KOPT-K1 (cell line): ENCODE results near the gene FNDC5.

Source experiments
- H3K27ac ChIP-seq: fragments of 200-600 bp; sonication (generic); 2 replicates; pipeline ENCODE4 v1.5.1; 2016; ENCODE audit warnings: antibody characterized with exemption, mild to moderate bottlenecking, low read depth, low read length; ENCODE audit not compliant: poor library complexity, severe bottlenecking
- H3K36me3 ChIP-seq: fragments of 200-600 bp; sonication (generic); 2 replicates; pipeline ENCODE4 v1.5.1; 2017; ENCODE audit warnings: antibody characterized with exemption, mild to moderate bottlenecking, low read length, moderate library complexity; ENCODE audit not compliant: insufficient read depth
- H3K9me3 ChIP-seq: fragments of 200-600 bp; sonication (generic); 2 replicates; pipeline ENCODE4 v1.5.1; 2017; ENCODE audit warnings: antibody characterized with exemption, low read length, mild to moderate bottlenecking; ENCODE audit not compliant: insufficient read depth, poor library complexity, severe bottlenecking

Gene FNDC5

GRCh38 chr1:32900956-32901822, 30.5 kb upstream of the FNDC5 start, which contains the start of gene TMEM54:
Gene TMEM54 (minus strand): TSS chr1:32901389. CDS start chr1:32901238, 151 bp downstream.
- no peaks in the 10 kb centered on the region for H3K36me3 ChIP-seq
- H3K27ac ChIP-seq, result no peak within 1 kb of the TSS
- H3K9me3 ChIP-seq, result no peaks in the 10 kb centered on the region

- H3K9me3 ChIP-seq, result no peaks in the 10 kb centered on the region
- H3K36me3 ChIP-seq, result no peaks in the 10 kb centered on the region
- H3K27ac ChIP-seq, result no peak overlapping the region
Measured at GRCh38 chr1:32900371-32900955, 29.8 kb upstream of the FNDC5 start.

GRCh38 chr1:32899586-32900296, 29.0 kb upstream of the FNDC5 start:
- no peaks in the 10 kb centered on the region for H3K9me3 ChIP-seq
- no peak overlapping the region for H3K27ac ChIP-seq

GRCh38 chr1:32898958-32899357, 28.2 kb upstream of the FNDC5 start:
- Histone ChIP-seq H3K27ac (no peak overlapping the region), H3K9me3 (no peaks in the 10 kb centered on the region), H3K36me3 (no peaks in the 10 kb centered on the region)

More at GRCh38 chr1:32899586-32900296, 29.0 kb upstream of the FNDC5 start:
- no peaks in the 10 kb centered on the region for H3K36me3 ChIP-seq

- Histone ChIP-seq H3K27ac (no peak overlapping the region), H3K36me3 (no peaks in the 10 kb centered on the region), H3K9me3 (no peaks in the 10 kb centered on the region)
Measured at GRCh38 chr1:32898056-32898455, 27.3 kb upstream of the FNDC5 start.

GRCh38 chr1:32897082-32898049, 26.7 kb upstream of the FNDC5 start:
- no peaks in the 10 kb centered on the region for H3K9me3 ChIP-seq
- H3K27ac ChIP-seq, result no peak overlapping the region
- H3K36me3 ChIP-seq, result no peaks in the 10 kb centered on the region

- Histone ChIP-seq H3K27ac (no peak overlapping the region), H3K9me3 (no peaks in the 10 kb centered on the region), H3K36me3 (no peaks in the 10 kb centered on the region)
Measured at GRCh38 chr1:32896451-32896850, 25.7 kb upstream of the FNDC5 start.

GRCh38 chr1:32895325-32896215, 24.9 kb upstream of the FNDC5 start:
- H3K27ac ChIP-seq, result no peak overlapping the region
- no peaks in the 10 kb centered on the region for H3K9me3 ChIP-seq
- no peaks in the 10 kb centered on the region for H3K36me3 ChIP-seq

GRCh38 chr1:32894681-32895080, 24.0 kb upstream of the FNDC5 start:
- Histone ChIP-seq H3K27ac (no peak overlapping the region), H3K9me3 (no peaks in the 10 kb centered on the region), H3K36me3 (no peaks in the 10 kb centered on the region)

- Histone ChIP-seq H3K9me3 (no peaks in the 10 kb centered on the region), H3K27ac (no peak overlapping the region), H3K36me3 (no peaks in the 10 kb centered on the region)
Measured at GRCh38 chr1:32894019-32894600, 23.4 kb upstream of the FNDC5 start.

GRCh38 chr1:32893198-32894018, 22.7 kb upstream of the FNDC5 start:
- Histone ChIP-seq H3K9me3 (no peaks in the 10 kb centered on the region), H3K27ac (no peak overlapping the region), H3K36me3 (no peaks in the 10 kb centered on the region)

- no peaks in the 10 kb centered on the region for H3K36me3 ChIP-seq
- no peaks in the 10 kb centered on the region for H3K9me3 ChIP-seq
- H3K27ac ChIP-seq, result no peak overlapping the region
Measured at GRCh38 chr1:32892368-32893197, 21.9 kb upstream of the FNDC5 start.
